Testis (tissue), 2 donors: ENCODE measurements around the gene TIMM17B.

Source experiments
- CTCF ChIP-seq, 3 experiments: fragments of 450-650 bp in 2 of 3; fragments of 200-600 bp in 1 of 3; sonication (generic) in 1 of 3; IDR thresholded peaks; one replicate each; pipeline ENCODE4 v1.5.1; 2016 to 2019; ENCODE audit warnings: antibody characterized with exemption in 3 of 3, mild to moderate bottlenecking in 2 of 3, moderate library complexity in 1 of 3
- POLR2A ChIP-seq: fragments of 450-650 bp; IDR thresholded peaks from one replicate; pipeline ENCODE4 v1.6.1; 2017; ENCODE audit warnings: antibody characterized with exemption, mild to moderate bottlenecking, moderate library complexity

GRCh38 chrX:48919360-48919841 lies 21.8 kb upstream of the TIMM17B start:
- no peak for TF ChIP-seq POLR2A
- TF ChIP-seq CTCF (IDR thresholded peaks at IDR 0.05) = no peak
